K562 (cell line): Measurements from ENCODE around the gene TBC1D7. TPM values are rescaled to one million over a fixed set of nuclear protein-coding genes. Genes with fewer than 3 reads are reported as not detected.
A peak's percentile ranks its signal among the peaks of the same experiment; 100 is the strongest.

Experiments
- ARID1B ChIP-seq: fragments of 450-650 bp; IDR thresholded peaks from 2 replicates; pipeline ENCODE4 v1.6.1; 2016; ENCODE audit warnings: antibody characterized with exemption, mild to moderate bottlenecking, inconsistent platforms
- CHD1 ChIP-seq: fragments of 200-600 bp; sonication (generic); IDR thresholded peaks from one replicate; pipeline ENCODE4 v1.6.1; 2012; ENCODE audit warnings: mild to moderate bottlenecking, moderate library complexity, low read length, inconsistent platforms
- E2F6 ChIP-seq, 2 experiments: IDR thresholded peaks; 2 replicates each; pipeline ENCODE4 v1.6.1; 2011; ENCODE audit warnings: borderline replicate concordance in 1 of 2, control low read depth in 1 of 2, low read depth in 1 of 2, low read length in 1 of 2, mild to moderate bottlenecking in 1 of 2, mixed read lengths in 1 of 2, moderate library complexity in 1 of 2; ENCODE audit not compliant: insufficient read depth in 1 of 2, insufficient read length in 1 of 2, poor library complexity in 1 of 2, severe bottlenecking in 1 of 2; ENCODE audit errors: extremely low read depth in 1 of 2
- GABPB1 ChIP-seq: sonication (generic); formaldehyde crosslinking; IDR thresholded peaks from 2 replicates; pipeline ENCODE4 v1.8.0; 2022; ENCODE audit warnings: mild to moderate bottlenecking, missing genetic modification reagents
- MITF ChIP-seq: IDR thresholded peaks from 2 replicates; pipeline ENCODE4 v1.6.1; 2014; ENCODE audit warnings: antibody characterized with exemption
- NR3C1 ChIP-seq: sonication (generic); formaldehyde crosslinking; IDR thresholded peaks from 2 replicates; pipeline ENCODE4 v1.8.1; 2022; ENCODE audit warnings: missing genetic modification reagents
- PCBP2 ChIP-seq: fragments of 200-400 bp; formaldehyde crosslinking; IDR thresholded peaks from 2 replicates; pipeline ENCODE4 v1.6.1; 2018; ENCODE audit warnings: low read length, low read depth, mild to moderate bottlenecking, moderate library complexity; ENCODE audit not compliant: poor library complexity, severe bottlenecking
- ZBTB11 ChIP-seq, 3 experiments: fragments of 200-800 bp in 1 of 3; fragments of 250-450 bp in 1 of 3; fragments of 450-650 bp in 1 of 3; sonication (Bioruptor Pico) in 1 of 3; sonication (Bioruptor generic) in 1 of 3; formaldehyde crosslinking in 1 of 3; IDR thresholded peaks; 2 replicates each; pipeline versions ENCODE4 v1.6.1 to v1.8.0; 2016 to 2022; ENCODE audit warnings: mild to moderate bottlenecking in 2 of 3, missing genetic modification characterization in 2 of 3, missing compliant biosample characterization in 1 of 3, moderate library complexity in 1 of 3
- ZNF124 ChIP-seq: sonication (generic); formaldehyde crosslinking; IDR thresholded peaks from 2 replicates; pipeline ENCODE4 v1.8.1; 2022; ENCODE audit warnings: missing genetic modification reagents
- ZNF408 ChIP-seq: fragments of 250-450 bp; sonication (Bioruptor Pico); IDR thresholded peaks from 2 replicates; pipeline ENCODE4 v1.4.0; 2020; ENCODE audit warnings: low read depth, mild to moderate bottlenecking, moderate library complexity
- ZNF518B ChIP-seq: fragments of 250-450 bp; sonication (Bioruptor Pico); IDR thresholded peaks from 2 replicates; pipeline ENCODE4 v1.5.0; 2021; ENCODE audit warnings: mild to moderate bottlenecking, moderate library complexity
- ZNF592 ChIP-seq: fragments of 450-650 bp; IDR thresholded peaks from 2 replicates; pipeline ENCODE4 v1.6.1; 2017; ENCODE audit warnings: antibody characterized with exemption, mild to moderate bottlenecking
- ZNF778 ChIP-seq: fragments of 450-650 bp; formaldehyde crosslinking; IDR thresholded peaks from 2 replicates; pipeline ENCODE4 v1.4.0; 2020; ENCODE audit warnings: mild to moderate bottlenecking, moderate library complexity
- polyA plus RNA-seq, 8 experiments: library from polyadenylated mRNA; depleted of rRNA in 4 of 8; stranded (reverse) in 5 of 8; unstranded in 3 of 8; fragments of >200 nt; fragmentation: Nextera tagmentation in 2 of 8; fragmentation: Illumina TruSeq in 1 of 8; extraction: Ambion mirVana in 2 of 8; extraction: Trizol in 1 of 8; gene quantifications; 2 replicates each; pipeline versions ENCODE4 v1.2.1 to v1.2.3, GENCODE V29; 2011 to 2014; ENCODE audit warnings: inconsistent platforms in 1 of 8, missing spikeins in 1 of 8
- total RNA-seq, 7 experiments: library from RNA; depleted of rRNA in 6 of 7; stranded (reverse); fragments of >200 nt in 6 of 7; fragmentation: Illumina TruSeq in 2 of 7; extraction: Trizol in 2 of 7; gene quantifications; 2 replicates each; pipeline versions ENCODE4 v1.2.1 to v1.2.3, GENCODE V29; 2011 to 2021; ENCODE audit warnings: low replicate concordance in 1 of 7

The TBC1D7 gene
- total and polyA plus RNA-seq, 9 of the 15 experiments (the other 6 are each of a cell fraction or from before 2014, with no cell fraction given), result 49.4 to 107 (median 61.1) TPM

GRCh38 chr6:13328875-13329183 lies 492 bp upstream of the TBC1D7 start (continued):
- TF ChIP-seq PCBP2 (no peak), CHD1 (no peak), ZNF518B (CRISPR knock-in tag) (no peak), NR3C1 (CRISPR knock-in tag) (no peak), ZNF408 (CRISPR knock-in tag) (no peak), ZBTB11 (CRISPR knock-in tag; IDR thresholded peaks at IDR 0.05) (peak in 1 of 3 experiments; percentile 13; a peak in 1 of 6 replicates), ZNF592 (0 out of 2 replicates have a peak, but pooled peaks have one; percentile 20), ZNF124 (no peak), GABPB1 (CRISPR knock-in tag) (no peak), ZNF778 (CRISPR knock-in tag) (0 out of 2 replicates have a peak, but pooled peaks have one; percentile 6), MITF (no peak), ARID1B (no peak), E2F6 (IDR thresholded peaks at IDR 0.05; ENCODE audit: borderline replicate concordance in 1 of 2, extremely low read depth in 1 of 2, insufficient read depth in 1 of 2, insufficient read length in 1 of 2, low read depth in 1 of 2, low read length in 1 of 2, poor library complexity in 1 of 2, severe bottlenecking in 1 of 2) (no peak)
